Keratinocyte (primary cell): ENCODE data around the gene GID4.

Source experiments
- EZH2 ChIP-seq: IDR thresholded peaks from one replicate; pipeline ENCODE4 v1.6.1; 2012; ENCODE audit warnings: inconsistent platforms, mild to moderate bottlenecking, low read length, moderate library complexity
- TF ChIP-seq, protein P1 (sequence below), 3 experiments: IDR thresholded peaks in 1 of 3; conservative IDR thresholded peaks in 1 of 3; optimal IDR thresholded peaks in 1 of 3; 2 replicates in 2 of 3; 3 replicates in 1 of 3; pipeline versions ENCODE3 to v1.5.1; 2011; ENCODE audit warnings: low read length in 3 of 3, mild to moderate bottlenecking in 3 of 3, moderate library complexity in 2 of 3, control low read depth in 1 of 3, inconsistent platforms in 1 of 3; ENCODE audit not compliant: insufficient read depth in 2 of 3; ENCODE audit errors: extremely low read depth in 1 of 3

DNA sequence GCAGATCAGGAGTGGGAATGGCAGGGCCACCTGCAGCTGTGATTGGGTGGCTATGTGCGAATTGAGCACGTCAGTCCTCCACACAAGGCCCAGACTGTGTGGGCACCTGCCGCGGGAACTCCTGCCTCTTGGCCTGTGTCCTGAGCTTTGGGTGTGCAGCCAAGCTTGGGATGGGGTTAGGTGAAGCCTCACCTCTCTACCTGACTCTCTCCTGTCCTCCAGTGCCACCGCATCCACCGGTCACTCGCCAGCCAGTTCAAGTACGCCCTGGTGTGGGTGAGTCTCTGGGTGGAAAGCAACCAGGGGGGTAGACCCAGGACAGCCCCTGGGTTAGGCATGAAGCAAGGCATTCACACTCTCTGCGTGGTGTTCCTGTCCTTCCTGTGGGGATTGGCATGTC is 67.0 kb downstream of the GID4 start:
- TF ChIP-seq, protein P1, sequence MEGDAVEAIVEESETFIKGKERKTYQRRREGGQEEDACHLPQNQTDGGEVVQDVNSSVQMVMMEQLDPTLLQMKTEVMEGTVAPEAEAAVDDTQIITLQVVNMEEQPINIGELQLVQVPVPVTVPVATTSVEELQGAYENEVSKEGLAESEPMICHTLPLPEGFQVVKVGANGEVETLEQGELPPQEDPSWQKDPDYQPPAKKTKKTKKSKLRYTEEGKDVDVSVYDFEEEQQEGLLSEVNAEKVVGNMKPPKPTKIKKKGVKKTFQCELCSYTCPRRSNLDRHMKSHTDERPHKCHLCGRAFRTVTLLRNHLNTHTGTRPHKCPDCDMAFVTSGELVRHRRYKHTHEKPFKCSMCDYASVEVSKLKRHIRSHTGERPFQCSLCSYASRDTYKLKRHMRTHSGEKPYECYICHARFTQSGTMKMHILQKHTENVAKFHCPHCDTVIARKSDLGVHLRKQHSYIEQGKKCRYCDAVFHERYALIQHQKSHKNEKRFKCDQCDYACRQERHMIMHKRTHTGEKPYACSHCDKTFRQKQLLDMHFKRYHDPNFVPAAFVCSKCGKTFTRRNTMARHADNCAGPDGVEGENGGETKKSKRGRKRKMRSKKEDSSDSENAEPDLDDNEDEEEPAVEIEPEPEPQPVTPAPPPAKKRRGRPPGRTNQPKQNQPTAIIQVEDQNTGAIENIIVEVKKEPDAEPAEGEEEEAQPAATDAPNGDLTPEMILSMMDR (optimal IDR thresholded peaks at IDR 0.05 in 1 of 3, IDR thresholded peaks at IDR 0.05 in 1 of 3, conservative IDR thresholded peaks at IDR 0.05 in 1 of 3; ENCODE audit: extremely low read depth in 1 of 3, insufficient read depth in 2 of 3, low read length in 3 of 3) = no peak
- TF ChIP-seq EZH2 = no peak
